ENCODE results near the gene DTHD1. TPM values are rescaled to one million over a fixed set of nuclear protein-coding genes. Genes with fewer than 3 reads are reported as not detected.

Gene DTHD1
- total and polyA plus RNA-seq, 10 of the 15 experiments (the other 5 are each of a cell fraction or from before 2014, with no cell fraction given) = 0.05 to 2.8 (median 1.4) TPM

DNA sequence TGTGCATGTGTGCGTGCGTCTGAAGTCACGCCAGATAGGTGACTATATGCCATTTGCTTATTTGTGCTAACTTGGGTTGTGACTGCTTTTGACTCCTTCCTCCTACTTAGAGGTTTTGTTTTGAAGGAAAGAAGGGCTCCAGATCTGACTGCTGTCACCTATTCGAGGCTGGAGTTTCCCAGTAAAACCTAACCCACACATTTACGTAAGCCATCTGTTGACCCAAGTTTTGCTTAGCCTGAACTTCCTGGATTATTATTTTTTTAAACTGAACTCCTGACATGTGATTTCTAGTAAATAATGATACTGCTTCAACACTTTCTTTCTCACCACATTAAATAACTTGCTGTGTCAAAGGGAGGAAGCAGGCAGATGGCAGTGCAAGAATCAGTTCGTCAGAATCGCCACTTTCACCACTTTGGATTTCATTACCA is 41.5 kb downstream of the DTHD1 start (continued):
- TF ChIP-seq, protein P1, sequence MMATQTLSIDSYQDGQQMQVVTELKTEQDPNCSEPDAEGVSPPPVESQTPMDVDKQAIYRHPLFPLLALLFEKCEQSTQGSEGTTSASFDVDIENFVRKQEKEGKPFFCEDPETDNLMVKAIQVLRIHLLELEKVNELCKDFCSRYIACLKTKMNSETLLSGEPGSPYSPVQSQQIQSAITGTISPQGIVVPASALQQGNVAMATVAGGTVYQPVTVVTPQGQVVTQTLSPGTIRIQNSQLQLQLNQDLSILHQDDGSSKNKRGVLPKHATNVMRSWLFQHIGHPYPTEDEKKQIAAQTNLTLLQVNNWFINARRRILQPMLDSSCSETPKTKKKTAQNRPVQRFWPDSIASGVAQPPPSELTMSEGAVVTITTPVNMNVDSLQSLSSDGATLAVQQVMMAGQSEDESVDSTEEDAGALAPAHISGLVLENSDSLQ (IDR thresholded peaks at IDR 0.05) = no peak; the same call in 1 of the 2 replicates
- TF ChIP-seq GABPA (IDR thresholded peaks at IDR 0.05; ENCODE audit: low read depth) (no peak), BCL11A (IDR thresholded peaks at IDR 0.05; ENCODE audit: low read depth, low read length) (no peak), CHD1 (IDR thresholded peaks at IDR 0.05; ENCODE audit: low read depth, low read length) (no peak), IKZF2 (IDR thresholded peaks at IDR 0.05) (peak; percentile 79 to 80), RBBP5 (conservative IDR thresholded peaks at IDR 0.05) (no peak)
- TF ChIP-seq, protein P2, sequence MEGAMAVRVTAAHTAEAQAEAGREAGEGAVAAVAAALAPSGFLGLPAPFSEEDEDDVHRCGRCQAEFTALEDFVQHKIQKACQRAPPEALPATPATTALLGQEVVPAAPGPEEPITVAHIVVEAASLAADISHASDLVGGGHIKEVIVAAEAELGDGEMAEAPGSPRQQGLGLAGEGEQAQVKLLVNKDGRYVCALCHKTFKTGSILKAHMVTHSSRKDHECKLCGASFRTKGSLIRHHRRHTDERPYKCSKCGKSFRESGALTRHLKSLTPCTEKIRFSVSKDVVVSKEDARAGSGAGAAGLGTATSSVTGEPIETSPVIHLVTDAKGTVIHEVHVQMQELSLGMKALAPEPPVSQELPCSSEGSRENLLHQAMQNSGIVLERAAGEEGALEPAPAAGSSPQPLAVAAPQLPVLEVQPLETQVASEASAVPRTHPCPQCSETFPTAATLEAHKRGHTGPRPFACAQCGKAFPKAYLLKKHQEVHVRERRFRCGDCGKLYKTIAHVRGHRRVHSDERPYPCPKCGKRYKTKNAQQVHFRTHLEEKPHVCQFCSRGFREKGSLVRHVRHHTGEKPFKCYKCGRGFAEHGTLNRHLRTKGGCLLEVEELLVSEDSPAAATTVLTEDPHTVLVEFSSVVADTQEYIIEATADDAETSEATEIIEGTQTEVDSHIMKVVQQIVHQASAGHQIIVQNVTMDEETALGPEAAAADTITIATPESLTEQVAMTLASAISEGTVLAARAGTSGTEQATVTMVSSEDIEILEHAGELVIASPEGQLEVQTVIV (IDR thresholded peaks at IDR 0.05; ENCODE audit: borderline replicate concordance, partially characterized antibody) = no peak
- TF ChIP-seq, protein P3, sequence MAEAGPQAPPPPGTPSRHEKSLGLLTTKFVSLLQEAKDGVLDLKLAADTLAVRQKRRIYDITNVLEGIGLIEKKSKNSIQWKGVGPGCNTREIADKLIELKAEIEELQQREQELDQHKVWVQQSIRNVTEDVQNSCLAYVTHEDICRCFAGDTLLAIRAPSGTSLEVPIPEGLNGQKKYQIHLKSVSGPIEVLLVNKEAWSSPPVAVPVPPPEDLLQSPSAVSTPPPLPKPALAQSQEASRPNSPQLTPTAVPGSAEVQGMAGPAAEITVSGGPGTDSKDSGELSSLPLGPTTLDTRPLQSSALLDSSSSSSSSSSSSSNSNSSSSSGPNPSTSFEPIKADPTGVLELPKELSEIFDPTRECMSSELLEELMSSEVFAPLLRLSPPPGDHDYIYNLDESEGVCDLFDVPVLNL (IDR thresholded peaks at IDR 0.05; ENCODE audit: low read depth, low read length) = no peak
- TF ChIP-seq, protein P4, sequence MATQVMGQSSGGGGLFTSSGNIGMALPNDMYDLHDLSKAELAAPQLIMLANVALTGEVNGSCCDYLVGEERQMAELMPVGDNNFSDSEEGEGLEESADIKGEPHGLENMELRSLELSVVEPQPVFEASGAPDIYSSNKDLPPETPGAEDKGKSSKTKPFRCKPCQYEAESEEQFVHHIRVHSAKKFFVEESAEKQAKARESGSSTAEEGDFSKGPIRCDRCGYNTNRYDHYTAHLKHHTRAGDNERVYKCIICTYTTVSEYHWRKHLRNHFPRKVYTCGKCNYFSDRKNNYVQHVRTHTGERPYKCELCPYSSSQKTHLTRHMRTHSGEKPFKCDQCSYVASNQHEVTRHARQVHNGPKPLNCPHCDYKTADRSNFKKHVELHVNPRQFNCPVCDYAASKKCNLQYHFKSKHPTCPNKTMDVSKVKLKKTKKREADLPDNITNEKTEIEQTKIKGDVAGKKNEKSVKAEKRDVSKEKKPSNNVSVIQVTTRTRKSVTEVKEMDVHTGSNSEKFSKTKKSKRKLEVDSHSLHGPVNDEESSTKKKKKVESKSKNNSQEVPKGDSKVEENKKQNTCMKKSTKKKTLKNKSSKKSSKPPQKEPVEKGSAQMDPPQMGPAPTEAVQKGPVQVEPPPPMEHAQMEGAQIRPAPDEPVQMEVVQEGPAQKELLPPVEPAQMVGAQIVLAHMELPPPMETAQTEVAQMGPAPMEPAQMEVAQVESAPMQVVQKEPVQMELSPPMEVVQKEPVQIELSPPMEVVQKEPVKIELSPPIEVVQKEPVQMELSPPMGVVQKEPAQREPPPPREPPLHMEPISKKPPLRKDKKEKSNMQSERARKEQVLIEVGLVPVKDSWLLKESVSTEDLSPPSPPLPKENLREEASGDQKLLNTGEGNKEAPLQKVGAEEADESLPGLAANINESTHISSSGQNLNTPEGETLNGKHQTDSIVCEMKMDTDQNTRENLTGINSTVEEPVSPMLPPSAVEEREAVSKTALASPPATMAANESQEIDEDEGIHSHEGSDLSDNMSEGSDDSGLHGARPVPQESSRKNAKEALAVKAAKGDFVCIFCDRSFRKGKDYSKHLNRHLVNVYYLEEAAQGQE (IDR thresholded peaks at IDR 0.05; ENCODE audit: low read depth, low read length) = no peak
- TF ChIP-seq, protein P5, sequence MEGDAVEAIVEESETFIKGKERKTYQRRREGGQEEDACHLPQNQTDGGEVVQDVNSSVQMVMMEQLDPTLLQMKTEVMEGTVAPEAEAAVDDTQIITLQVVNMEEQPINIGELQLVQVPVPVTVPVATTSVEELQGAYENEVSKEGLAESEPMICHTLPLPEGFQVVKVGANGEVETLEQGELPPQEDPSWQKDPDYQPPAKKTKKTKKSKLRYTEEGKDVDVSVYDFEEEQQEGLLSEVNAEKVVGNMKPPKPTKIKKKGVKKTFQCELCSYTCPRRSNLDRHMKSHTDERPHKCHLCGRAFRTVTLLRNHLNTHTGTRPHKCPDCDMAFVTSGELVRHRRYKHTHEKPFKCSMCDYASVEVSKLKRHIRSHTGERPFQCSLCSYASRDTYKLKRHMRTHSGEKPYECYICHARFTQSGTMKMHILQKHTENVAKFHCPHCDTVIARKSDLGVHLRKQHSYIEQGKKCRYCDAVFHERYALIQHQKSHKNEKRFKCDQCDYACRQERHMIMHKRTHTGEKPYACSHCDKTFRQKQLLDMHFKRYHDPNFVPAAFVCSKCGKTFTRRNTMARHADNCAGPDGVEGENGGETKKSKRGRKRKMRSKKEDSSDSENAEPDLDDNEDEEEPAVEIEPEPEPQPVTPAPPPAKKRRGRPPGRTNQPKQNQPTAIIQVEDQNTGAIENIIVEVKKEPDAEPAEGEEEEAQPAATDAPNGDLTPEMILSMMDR (IDR thresholded peaks at IDR 0.05 in 2 of 3, conservative IDR thresholded peaks at IDR 0.05 in 1 of 3; ENCODE audit: control insufficient read depth in 2 of 3, extremely low read depth in 1 of 3, insufficient read depth in 1 of 3, low read depth in 3 of 3, low read length in 3 of 3) = no peak
- TF ChIP-seq, protein P6, sequence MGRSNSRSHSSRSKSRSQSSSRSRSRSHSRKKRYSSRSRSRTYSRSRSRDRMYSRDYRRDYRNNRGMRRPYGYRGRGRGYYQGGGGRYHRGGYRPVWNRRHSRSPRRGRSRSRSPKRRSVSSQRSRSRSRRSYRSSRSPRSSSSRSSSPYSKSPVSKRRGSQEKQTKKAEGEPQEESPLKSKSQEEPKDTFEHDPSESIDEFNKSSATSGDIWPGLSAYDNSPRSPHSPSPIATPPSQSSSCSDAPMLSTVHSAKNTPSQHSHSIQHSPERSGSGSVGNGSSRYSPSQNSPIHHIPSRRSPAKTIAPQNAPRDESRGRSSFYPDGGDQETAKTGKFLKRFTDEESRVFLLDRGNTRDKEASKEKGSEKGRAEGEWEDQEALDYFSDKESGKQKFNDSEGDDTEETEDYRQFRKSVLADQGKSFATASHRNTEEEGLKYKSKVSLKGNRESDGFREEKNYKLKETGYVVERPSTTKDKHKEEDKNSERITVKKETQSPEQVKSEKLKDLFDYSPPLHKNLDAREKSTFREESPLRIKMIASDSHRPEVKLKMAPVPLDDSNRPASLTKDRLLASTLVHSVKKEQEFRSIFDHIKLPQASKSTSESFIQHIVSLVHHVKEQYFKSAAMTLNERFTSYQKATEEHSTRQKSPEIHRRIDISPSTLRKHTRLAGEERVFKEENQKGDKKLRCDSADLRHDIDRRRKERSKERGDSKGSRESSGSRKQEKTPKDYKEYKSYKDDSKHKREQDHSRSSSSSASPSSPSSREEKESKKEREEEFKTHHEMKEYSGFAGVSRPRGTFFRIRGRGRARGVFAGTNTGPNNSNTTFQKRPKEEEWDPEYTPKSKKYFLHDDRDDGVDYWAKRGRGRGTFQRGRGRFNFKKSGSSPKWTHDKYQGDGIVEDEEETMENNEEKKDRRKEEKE (IDR thresholded peaks at IDR 0.05) = no peak
- TF ChIP-seq, protein P7, sequence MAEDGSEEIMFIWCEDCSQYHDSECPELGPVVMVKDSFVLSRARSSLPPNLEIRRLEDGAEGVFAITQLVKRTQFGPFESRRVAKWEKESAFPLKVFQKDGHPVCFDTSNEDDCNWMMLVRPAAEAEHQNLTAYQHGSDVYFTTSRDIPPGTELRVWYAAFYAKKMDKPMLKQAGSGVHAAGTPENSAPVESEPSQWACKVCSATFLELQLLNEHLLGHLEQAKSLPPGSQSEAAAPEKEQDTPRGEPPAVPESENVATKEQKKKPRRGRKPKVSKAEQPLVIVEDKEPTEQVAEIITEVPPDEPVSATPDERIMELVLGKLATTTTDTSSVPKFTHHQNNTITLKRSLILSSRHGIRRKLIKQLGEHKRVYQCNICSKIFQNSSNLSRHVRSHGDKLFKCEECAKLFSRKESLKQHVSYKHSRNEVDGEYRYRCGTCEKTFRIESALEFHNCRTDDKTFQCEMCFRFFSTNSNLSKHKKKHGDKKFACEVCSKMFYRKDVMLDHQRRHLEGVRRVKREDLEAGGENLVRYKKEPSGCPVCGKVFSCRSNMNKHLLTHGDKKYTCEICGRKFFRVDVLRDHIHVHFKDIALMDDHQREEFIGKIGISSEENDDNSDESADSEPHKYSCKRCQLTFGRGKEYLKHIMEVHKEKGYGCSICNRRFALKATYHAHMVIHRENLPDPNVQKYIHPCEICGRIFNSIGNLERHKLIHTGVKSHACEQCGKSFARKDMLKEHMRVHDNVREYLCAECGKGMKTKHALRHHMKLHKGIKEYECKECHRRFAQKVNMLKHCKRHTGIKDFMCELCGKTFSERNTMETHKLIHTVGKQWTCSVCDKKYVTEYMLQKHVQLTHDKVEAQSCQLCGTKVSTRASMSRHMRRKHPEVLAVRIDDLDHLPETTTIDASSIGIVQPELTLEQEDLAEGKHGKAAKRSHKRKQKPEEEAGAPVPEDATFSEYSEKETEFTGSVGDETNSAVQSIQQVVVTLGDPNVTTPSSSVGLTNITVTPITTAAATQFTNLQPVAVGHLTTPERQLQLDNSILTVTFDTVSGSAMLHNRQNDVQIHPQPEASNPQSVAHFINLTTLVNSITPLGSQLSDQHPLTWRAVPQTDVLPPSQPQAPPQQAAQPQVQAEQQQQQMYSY (CRISPR knock-in tag; IDR thresholded peaks at IDR 0.05) = no peak
